HepG2 (cell line): Measurements from ENCODE around the gene RASGRF1.

Experiments
- GTF2F1 ChIP-seq: fragments of 150-350 bp; IDR thresholded peaks from 2 replicates; pipeline ENCODE4 v1.6.1; 2014; ENCODE audit warnings: low read length
- JUN ChIP-seq: sonication (generic); formaldehyde crosslinking; IDR thresholded peaks from 2 replicates; pipeline ENCODE4 v1.4.0; 2020; ENCODE audit warnings: mild to moderate bottlenecking, missing genetic modification reagents
- JUND ChIP-seq: sonication (generic); formaldehyde crosslinking; IDR thresholded peaks from 2 replicates; pipeline ENCODE4 v1.8.0; 2022; ENCODE audit warnings: mild to moderate bottlenecking, missing genetic modification reagents
- MAZ ChIP-seq, 2 experiments: sonication (generic) in 1 of 2; formaldehyde crosslinking in 1 of 2; IDR thresholded peaks; 2 replicates each; pipeline versions ENCODE4 v1.5.0 to v1.6.1; 2012 to 2020; ENCODE audit warnings: low read depth in 2 of 2, mild to moderate bottlenecking in 2 of 2, borderline replicate concordance in 1 of 2, improper control_type of control experiment in 1 of 2, low read length in 1 of 2, missing genetic modification reagents in 1 of 2, moderate library complexity in 1 of 2
- POLR2A ChIP-seq, 2 experiments: IDR thresholded peaks; 2 replicates each; pipeline ENCODE4 v1.6.1; 2011; ENCODE audit warnings: low read depth in 2 of 2, low read length in 2 of 2, mild to moderate bottlenecking in 1 of 2, moderate library complexity in 1 of 2; ENCODE audit not compliant: insufficient read depth in 1 of 2
- PTBP1 ChIP-seq: fragments of 200-400 bp; formaldehyde crosslinking; IDR thresholded peaks from 2 replicates; pipeline ENCODE4 v1.6.1; 2018; ENCODE audit warnings: low read length, low read depth; ENCODE audit not compliant: poor library complexity, severe bottlenecking
- RFX5 ChIP-seq: IDR thresholded peaks from 2 replicates; pipeline ENCODE4 v1.6.1; 2011; ENCODE audit warnings: low read depth, low read length, improper control_type of control experiment
- RNF2 ChIP-seq: fragments of 450-650 bp; conservative IDR thresholded peaks from 2 replicates; pipeline ENCODE4 v1.6.1; 2016; ENCODE audit warnings: low read depth
- ZNF232 ChIP-seq: sonication (generic); formaldehyde crosslinking; IDR thresholded peaks from 2 replicates; pipeline ENCODE4 v1.4.0; 2020; ENCODE audit warnings: missing genetic modification reagents, borderline replicate concordance
- TF ChIP-seq, protein P1 (sequence below): sonication (generic); formaldehyde crosslinking; IDR thresholded peaks from 2 replicates; pipeline ENCODE4 v1.5.0; 2020; ENCODE audit warnings: mild to moderate bottlenecking, missing genetic modification reagents, moderate library complexity
- TF ChIP-seq, protein P2 (sequence below): IDR thresholded peaks from 2 replicates; pipeline ENCODE4 v1.6.1; 2012; ENCODE audit warnings: inconsistent platforms
- TF ChIP-seq, protein P3 (sequence below): sonication (generic); formaldehyde crosslinking; IDR thresholded peaks from 2 replicates; pipeline ENCODE4 v1.4.0; 2020; ENCODE audit warnings: missing genetic modification reagents
- TF ChIP-seq, protein P4 (sequence below): sonication (generic); formaldehyde crosslinking; IDR thresholded peaks from 2 replicates; pipeline ENCODE4 v1.4.0; 2020; ENCODE audit warnings: missing genetic modification reagents
- TF ChIP-seq, protein P5 (sequence below): sonication (generic); formaldehyde crosslinking; IDR thresholded peaks from 2 replicates; pipeline ENCODE4 v1.5.1; 2020; ENCODE audit warnings: missing genetic modification reagents, mild to moderate bottlenecking, borderline replicate concordance

DNA sequence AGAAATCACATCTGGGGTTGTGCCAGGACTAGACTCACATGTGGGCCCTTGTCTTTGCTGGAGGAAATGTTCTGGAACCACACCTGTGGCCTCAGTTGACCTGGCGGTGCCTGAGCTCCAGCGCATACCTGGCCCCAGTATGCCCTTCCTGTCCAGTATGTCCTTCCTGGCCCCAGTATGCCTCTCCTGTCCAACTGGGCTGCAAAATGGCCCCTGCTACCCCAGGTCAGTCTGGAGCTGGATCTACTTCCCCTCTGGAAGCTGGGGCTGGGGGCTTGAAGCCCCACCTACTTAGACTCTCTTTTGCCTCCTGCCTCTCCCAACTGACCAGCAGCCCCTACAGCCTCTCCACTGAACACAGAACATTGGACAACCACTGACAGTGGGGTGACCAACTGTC is 15.3 kb downstream of the RASGRF1 start:
- no peak for TF ChIP-seq RFX5
- TF ChIP-seq, protein P1, sequence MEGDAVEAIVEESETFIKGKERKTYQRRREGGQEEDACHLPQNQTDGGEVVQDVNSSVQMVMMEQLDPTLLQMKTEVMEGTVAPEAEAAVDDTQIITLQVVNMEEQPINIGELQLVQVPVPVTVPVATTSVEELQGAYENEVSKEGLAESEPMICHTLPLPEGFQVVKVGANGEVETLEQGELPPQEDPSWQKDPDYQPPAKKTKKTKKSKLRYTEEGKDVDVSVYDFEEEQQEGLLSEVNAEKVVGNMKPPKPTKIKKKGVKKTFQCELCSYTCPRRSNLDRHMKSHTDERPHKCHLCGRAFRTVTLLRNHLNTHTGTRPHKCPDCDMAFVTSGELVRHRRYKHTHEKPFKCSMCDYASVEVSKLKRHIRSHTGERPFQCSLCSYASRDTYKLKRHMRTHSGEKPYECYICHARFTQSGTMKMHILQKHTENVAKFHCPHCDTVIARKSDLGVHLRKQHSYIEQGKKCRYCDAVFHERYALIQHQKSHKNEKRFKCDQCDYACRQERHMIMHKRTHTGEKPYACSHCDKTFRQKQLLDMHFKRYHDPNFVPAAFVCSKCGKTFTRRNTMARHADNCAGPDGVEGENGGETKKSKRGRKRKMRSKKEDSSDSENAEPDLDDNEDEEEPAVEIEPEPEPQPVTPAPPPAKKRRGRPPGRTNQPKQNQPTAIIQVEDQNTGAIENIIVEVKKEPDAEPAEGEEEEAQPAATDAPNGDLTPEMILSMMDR, result no peak
- TF ChIP-seq RNF2, result no peak
- no peak for TF ChIP-seq JUN (CRISPR knock-in tag)
- TF ChIP-seq, protein P2, sequence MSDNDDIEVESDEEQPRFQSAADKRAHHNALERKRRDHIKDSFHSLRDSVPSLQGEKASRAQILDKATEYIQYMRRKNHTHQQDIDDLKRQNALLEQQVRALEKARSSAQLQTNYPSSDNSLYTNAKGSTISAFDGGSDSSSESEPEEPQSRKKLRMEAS, result no peak
- TF ChIP-seq, protein P3, sequence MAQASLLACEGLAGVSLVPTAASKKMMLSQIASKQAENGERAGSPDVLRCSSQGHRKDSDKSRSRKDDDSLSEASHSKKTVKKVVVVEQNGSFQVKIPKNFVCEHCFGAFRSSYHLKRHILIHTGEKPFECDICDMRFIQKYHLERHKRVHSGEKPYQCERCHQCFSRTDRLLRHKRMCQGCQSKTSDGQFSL (CRISPR knock-in tag), result no peak
- TF ChIP-seq JUND, result no peak
- TF ChIP-seq, protein P4, sequence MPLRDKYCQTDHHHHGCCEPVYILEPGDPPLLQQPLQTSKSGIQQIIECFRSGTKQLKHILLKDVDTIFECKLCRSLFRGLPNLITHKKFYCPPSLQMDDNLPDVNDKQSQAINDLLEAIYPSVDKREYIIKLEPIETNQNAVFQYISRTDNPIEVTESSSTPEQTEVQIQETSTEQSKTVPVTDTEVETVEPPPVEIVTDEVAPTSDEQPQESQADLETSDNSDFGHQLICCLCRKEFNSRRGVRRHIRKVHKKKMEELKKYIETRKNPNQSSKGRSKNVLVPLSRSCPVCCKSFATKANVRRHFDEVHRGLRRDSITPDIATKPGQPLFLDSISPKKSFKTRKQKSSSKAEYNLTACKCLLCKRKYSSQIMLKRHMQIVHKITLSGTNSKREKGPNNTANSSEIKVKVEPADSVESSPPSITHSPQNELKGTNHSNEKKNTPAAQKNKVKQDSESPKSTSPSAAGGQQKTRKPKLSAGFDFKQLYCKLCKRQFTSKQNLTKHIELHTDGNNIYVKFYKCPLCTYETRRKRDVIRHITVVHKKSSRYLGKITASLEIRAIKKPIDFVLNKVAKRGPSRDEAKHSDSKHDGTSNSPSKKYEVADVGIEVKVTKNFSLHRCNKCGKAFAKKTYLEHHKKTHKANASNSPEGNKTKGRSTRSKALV (CRISPR knock-in tag), result no peak
- TF ChIP-seq GTF2F1, result no peak
- TF ChIP-seq ZNF232 (CRISPR knock-in tag), result no peak
- no peak for TF ChIP-seq PTBP1
- TF ChIP-seq POLR2A (IDR thresholded peaks at IDR 0.05; ENCODE audit: insufficient read depth in 1 of 2, low read depth in 2 of 2, low read length in 2 of 2), result no peak
- no peak for TF ChIP-seq MAZ (IDR thresholded peaks at IDR 0.05; ENCODE audit: borderline replicate concordance, low read depth, low read length)
- no peak for TF ChIP-seq MAZ (CRISPR knock-in tag; IDR thresholded peaks at IDR 0.05; ENCODE audit: low read depth)
- TF ChIP-seq, protein P5, sequence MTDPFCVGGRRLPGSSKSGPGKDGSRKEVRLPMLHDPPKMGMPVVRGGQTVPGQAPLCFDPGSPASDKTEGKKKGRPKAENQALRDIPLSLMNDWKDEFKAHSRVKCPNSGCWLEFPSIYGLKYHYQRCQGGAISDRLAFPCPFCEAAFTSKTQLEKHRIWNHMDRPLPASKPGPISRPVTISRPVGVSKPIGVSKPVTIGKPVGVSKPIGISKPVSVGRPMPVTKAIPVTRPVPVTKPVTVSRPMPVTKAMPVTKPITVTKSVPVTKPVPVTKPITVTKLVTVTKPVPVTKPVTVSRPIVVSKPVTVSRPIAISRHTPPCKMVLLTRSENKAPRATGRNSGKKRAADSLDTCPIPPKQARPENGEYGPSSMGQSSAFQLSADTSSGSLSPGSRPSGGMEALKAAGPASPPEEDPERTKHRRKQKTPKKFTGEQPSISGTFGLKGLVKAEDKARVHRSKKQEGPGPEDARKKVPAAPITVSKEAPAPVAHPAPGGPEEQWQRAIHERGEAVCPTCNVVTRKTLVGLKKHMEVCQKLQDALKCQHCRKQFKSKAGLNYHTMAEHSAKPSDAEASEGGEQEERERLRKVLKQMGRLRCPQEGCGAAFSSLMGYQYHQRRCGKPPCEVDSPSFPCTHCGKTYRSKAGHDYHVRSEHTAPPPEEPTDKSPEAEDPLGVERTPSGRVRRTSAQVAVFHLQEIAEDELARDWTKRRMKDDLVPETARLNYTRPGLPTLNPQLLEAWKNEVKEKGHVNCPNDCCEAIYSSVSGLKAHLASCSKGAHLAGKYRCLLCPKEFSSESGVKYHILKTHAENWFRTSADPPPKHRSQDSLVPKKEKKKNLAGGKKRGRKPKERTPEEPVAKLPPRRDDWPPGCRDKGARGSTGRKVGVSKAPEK, result no peak
